B cell (primary cell): ENCODE results near the gene RET. TPM values are rescaled to one million over a fixed set of nuclear protein-coding genes. Genes with fewer than 3 reads are reported as not detected.

ENCODE experiments used
- ATAC-seq: fragments of 200-7000 bp; cut with Tn5 transposase; one replicate; pipeline ENCODE4 v1.10.0; 2021; ENCODE audit warnings: low read depth, mild to moderate bottlenecking, moderate number of reproducible peaks, moderate library complexity
- CTCF ChIA-PET: fragments of 350-600 bp; sonication (Branson Sonifier 250); formaldehyde crosslinking; loops from one replicate; lab custom pipeline; 2021; ENCODE audit warnings: antibody characterized with exemption, inconsistent platforms; lab: Charles Lee
- POLR2A ChIA-PET: fragments of 350-600 bp; sonication (Branson Sonifier 250); formaldehyde crosslinking; loops from one replicate; lab custom pipeline; 2021; ENCODE audit warnings: antibody characterized with exemption; lab: Charles Lee
- DNase-seq: peaks from one replicate; pipeline ENCODE4 v3.0.0; 2013
- H2AFZ ChIP-seq: 2 replicates; pipeline ENCODE4 v1.6.1; 2012; ENCODE audit warnings: mild to moderate bottlenecking, low read depth, low read length; ENCODE audit not compliant: insufficient read depth, poor library complexity, severe bottlenecking
- H3K27ac ChIP-seq, 2 donors: 1 replicate in 1 of 2; 2 replicates in 1 of 2; pipeline ENCODE4 v1.5.1; 2012 to 2013; ENCODE audit warnings: low read length in 2 of 2, mild to moderate bottlenecking in 2 of 2, moderate library complexity in 1 of 2
- H3K27me3 ChIP-seq, 4 experiments: fragments of 200-600 bp in 1 of 4; sonication (generic) in 1 of 4; replicated peaks in 1 of 4; 1 replicate in 2 of 4; 2 replicates in 2 of 4; pipeline versions ENCODE4 v1.6.1 to v1.7.0; 2013 to 2016; ENCODE audit warnings: low read length in 3 of 4, mild to moderate bottlenecking in 2 of 4, mixed read lengths in 1 of 4, moderate library complexity in 1 of 4; ENCODE audit not compliant: insufficient read depth in 4 of 4, control insufficient read depth in 3 of 4; ENCODE audit errors: control extremely low read depth in 1 of 4
- H3K36me3 ChIP-seq, 2 experiments: replicated peaks in 1 of 2; 1 replicate in 1 of 2; 2 replicates in 1 of 2; pipeline versions ENCODE4 v1.6.1 to v1.7.1; 2013; ENCODE audit warnings: low read length in 1 of 2; ENCODE audit not compliant: insufficient read depth in 2 of 2, control insufficient read depth in 1 of 2; ENCODE audit errors: control extremely low read depth in 1 of 2, extremely low read depth in 1 of 2
- H3K4me1 ChIP-seq, 2 donors: fragments of 200-600 bp in 1 of 2; sonication (generic) in 1 of 2; 1 replicate in 1 of 2; 2 replicates in 1 of 2; pipeline versions ENCODE4 v1.5.1 to v1.6.1; 2013 to 2017; ENCODE audit warnings: low read length in 2 of 2; ENCODE audit not compliant: control insufficient read depth in 2 of 2, insufficient read depth in 2 of 2
- H3K4me2 ChIP-seq: replicated peaks from 2 replicates; pipeline ENCODE3; 2012; ENCODE audit warnings: mild to moderate bottlenecking, low read depth, low read length; ENCODE audit not compliant: poor library complexity, severe bottlenecking
- H3K4me3 ChIP-seq, 5 experiments: fragments of 200-600 bp in 1 of 5; sonication (generic) in 1 of 5; 1 replicate in 3 of 5; 2 replicates in 2 of 5; pipeline versions ENCODE4 v1.5.1 to v1.7.0; 2011 to 2016; ENCODE audit warnings: low read length in 4 of 5, mild to moderate bottlenecking in 4 of 5, low read depth in 2 of 5, control low read depth in 1 of 5, moderate library complexity in 1 of 5; ENCODE audit not compliant: insufficient read depth in 1 of 5; ENCODE audit errors: control extremely low read depth in 1 of 5, extremely low read depth in 1 of 5
- H3K79me2 ChIP-seq: fragments of 200-600 bp; sonication (generic); one replicate; pipeline ENCODE4 v1.6.0; 2016; ENCODE audit warnings: low read length; ENCODE audit not compliant: control insufficient read depth, insufficient read depth
- H3K9ac ChIP-seq: fragments of 200-600 bp; sonication (generic); 2 replicates; pipeline ENCODE4 v1.6.1; 2017; ENCODE audit warnings: mild to moderate bottlenecking, low read length, moderate library complexity
- H3K9me3 ChIP-seq, 3 donors: one replicate each; pipeline versions ENCODE4 v1.6.1 to v1.7.1; 2013; ENCODE audit warnings: low read length in 2 of 3; ENCODE audit not compliant: control insufficient read depth in 2 of 3, insufficient read depth in 1 of 3; ENCODE audit errors: control extremely low read depth in 1 of 3
- H4K20me1 ChIP-seq: 2 replicates; pipeline ENCODE4 v1.6.0; 2012; ENCODE audit warnings: mild to moderate bottlenecking, low read length; ENCODE audit not compliant: insufficient read depth, control insufficient read depth, poor library complexity, severe bottlenecking
- H3K27ac Mint-ChIP-seq: one replicate; pipeline ENCODE4 v1.8.0; 2021; ENCODE audit warnings: mixed read lengths
- H3K27me3 Mint-ChIP-seq: one replicate; pipeline ENCODE4 v1.8.0; 2021; ENCODE audit warnings: mixed read lengths
- H3K4me1 Mint-ChIP-seq: one replicate; pipeline ENCODE4 v1.8.0; 2021; ENCODE audit warnings: mixed read lengths
- H3K4me3 Mint-ChIP-seq: one replicate; pipeline ENCODE4 v1.8.0; 2021; ENCODE audit warnings: mixed read lengths
- H3K9me3 Mint-ChIP-seq: one replicate; pipeline ENCODE4 v1.8.0; 2022; ENCODE audit warnings: mixed read lengths; ENCODE audit not compliant: insufficient read depth
- CTCF ChIP-seq: fragments of 200-600 bp; IDR thresholded peaks from one replicate; pipeline ENCODE4 v1.8.0; 2022; ENCODE audit warnings: antibody characterized with exemption, mild to moderate bottlenecking
- EZH2 ChIP-seq: IDR thresholded peaks from 2 replicates; pipeline ENCODE4 v1.6.1; 2012; ENCODE audit warnings: borderline replicate concordance, low read depth, mild to moderate bottlenecking, moderate library complexity, low read length; ENCODE audit not compliant: insufficient read depth, poor library complexity, severe bottlenecking
- WGBS: methylation state at CpG from one replicate; pipeline ENCODE4 v1.1.5; 2013; ENCODE audit warnings: missing lambda C conversion rate; ENCODE audit not compliant: insufficient coverage; 5-methylcytosine and 5-hydroxymethylcytosine counted together
- intact Hi-C: fragments of 100-400 bp; cut with micrococcal nuclease; formaldehyde crosslinking; loops from one replicate; pipeline ENCODE4 v1.10.0; 2022
- polyA plus RNA-seq: library from polyadenylated mRNA; depleted of rRNA; stranded (reverse); fragments of >200 nt; gene quantifications from 2 replicates; pipeline ENCODE4 v1.2.3, GENCODE V29; 2012
- total RNA-seq, 2 donors: library from RNA; stranded (reverse); fragments of 120-200 nt in 1 of 2; gene quantifications; 1 replicate in 1 of 2; 2 replicates in 1 of 2; pipeline versions ENCODE4 v1.2.3 to v1.2.4, GENCODE V29; 2013 to 2022

RET gene
- total and polyA plus RNA-seq, 2 donors (not counting 1 experiment from before 2014, with no cell fraction given): 0.16 to 0.27 TPM

GRCh38 chr10:43065234-43065633 lies 11.6 kb upstream of the RET start:
- CTCF ChIA-PET: no interaction called here
- H3K9me3 ChIP-seq: no peaks in the 10 kb centered on the region
- H3K27me3 Mint-ChIP-seq: no peaks in the 10 kb centered on the region
- no peaks in the 10 kb centered on the region for H3K4me1 ChIP-seq
- H2AFZ ChIP-seq: no peak overlapping the region
- no peak overlapping the region for H3K27ac ChIP-seq
- POLR2A ChIA-PET: no interaction called here
- H3K9me3 Mint-ChIP-seq: no peaks in the 10 kb centered on the region
- H3K4me2 ChIP-seq: no peak overlapping the region
- no peak overlapping the region for H3K9ac ChIP-seq
- no peak for DNase-seq
- no peak for TF ChIP-seq EZH2
- no peak for TF ChIP-seq CTCF
- no peak overlapping the region for H3K4me3 ChIP-seq
- no peaks in the 10 kb centered on the region for H3K36me3 ChIP-seq
- no peaks in the 10 kb centered on the region for H3K4me1 Mint-ChIP-seq
- no peak overlapping the region for H3K4me3 Mint-ChIP-seq
- intact Hi-C loops: no loop called here
- no peak for ATAC-seq
- no peaks in the 10 kb centered on the region for H4K20me1 ChIP-seq
- no peaks in the 10 kb centered on the region for H3K79me2 ChIP-seq
- no CpG with 5 or more reads among the region's 1 CpG for WGBS
- H3K27me3 ChIP-seq: no peaks in the 10 kb centered on the region
- no peak overlapping the region for H3K27ac Mint-ChIP-seq

GRCh38 chr10:43065761-43066160 lies 11.1 kb upstream of the RET start:
- H3K27me3 Mint-ChIP-seq: no peaks in the 10 kb centered on the region
- CTCF ChIA-PET: no interaction called here
- POLR2A ChIA-PET: no interaction called here
- no peak for TF ChIP-seq EZH2
- TF ChIP-seq CTCF: no peak
- no peak overlapping the region for H3K27ac ChIP-seq
- no peaks in the 10 kb centered on the region for H3K9me3 Mint-ChIP-seq
- H2AFZ ChIP-seq: no peak overlapping the region
- no peak overlapping the region for H3K4me2 ChIP-seq
- no peak for DNase-seq
- H3K79me2 ChIP-seq: no peaks in the 10 kb centered on the region
- no peaks in the 10 kb centered on the region for H3K4me1 ChIP-seq
- H3K36me3 ChIP-seq: no peaks in the 10 kb centered on the region
- H3K9ac ChIP-seq: no peak overlapping the region
- H3K4me3 Mint-ChIP-seq: no peak overlapping the region
- no peak overlapping the region for H3K27ac Mint-ChIP-seq
- no peaks in the 10 kb centered on the region for H4K20me1 ChIP-seq
- intact Hi-C loops: no loop called here
- WGBS: 98% methylated on average over 5 of the region's 6 CpGs
- H3K4me3 ChIP-seq: no peak overlapping the region
- no peaks in the 10 kb centered on the region for H3K27me3 ChIP-seq
- ATAC-seq: no peak
- H3K9me3 ChIP-seq: no peaks in the 10 kb centered on the region
- H3K4me1 Mint-ChIP-seq: no peaks in the 10 kb centered on the region
